Transverse colon (tissue), 3 donors: ENCODE data around the gene SMG6.

ENCODE experiments used
- EP300 ChIP-seq: sonication (generic); formaldehyde crosslinking; IDR thresholded peaks from one replicate; pipeline ENCODE4 v1.6.1; 2017; ENCODE audit warnings: antibody characterized with exemption, low read depth
- POLR2A ChIP-seq: fragments of 450-650 bp; IDR thresholded peaks from one replicate; pipeline ENCODE4 v1.6.1; 2016; ENCODE audit warnings: antibody characterized with exemption, mild to moderate bottlenecking, moderate library complexity
- TF ChIP-seq, protein P1 (sequence below), 5 experiments: fragments of 200-600 bp in 3 of 5; fragments of 450-650 bp in 2 of 5; sonication (generic) in 3 of 5; IDR thresholded peaks; 1 replicate in 2 of 5; 2 replicates in 3 of 5; pipeline ENCODE4 v1.5.1; 2016 to 2017; ENCODE audit warnings: antibody characterized with exemption in 5 of 5, inconsistent platforms in 3 of 5, mild to moderate bottlenecking in 2 of 5, moderate library complexity in 1 of 5

DNA sequence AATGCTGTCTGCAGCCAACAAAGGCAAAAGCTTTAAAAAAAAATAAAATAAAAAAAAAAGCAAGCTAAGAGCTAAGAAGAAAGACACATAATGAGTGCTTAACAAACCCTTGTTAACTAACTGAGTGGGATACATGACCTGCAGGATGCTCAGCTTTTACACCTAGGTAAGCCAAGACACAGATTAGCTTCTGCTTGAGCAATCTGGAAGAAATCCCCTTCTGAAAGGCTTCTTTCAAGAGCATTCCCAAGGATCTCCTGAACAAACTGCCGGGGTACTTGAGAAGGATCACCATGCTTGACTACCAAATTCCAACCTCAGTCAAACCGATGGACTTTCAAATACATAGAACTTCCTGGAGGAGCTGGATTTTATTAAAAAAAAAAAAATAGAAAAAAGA, 92.9 kb downstream of the SMG6 start:
- no peak for TF ChIP-seq POLR2A
- no peak for TF ChIP-seq EP300
- TF ChIP-seq, protein P1, sequence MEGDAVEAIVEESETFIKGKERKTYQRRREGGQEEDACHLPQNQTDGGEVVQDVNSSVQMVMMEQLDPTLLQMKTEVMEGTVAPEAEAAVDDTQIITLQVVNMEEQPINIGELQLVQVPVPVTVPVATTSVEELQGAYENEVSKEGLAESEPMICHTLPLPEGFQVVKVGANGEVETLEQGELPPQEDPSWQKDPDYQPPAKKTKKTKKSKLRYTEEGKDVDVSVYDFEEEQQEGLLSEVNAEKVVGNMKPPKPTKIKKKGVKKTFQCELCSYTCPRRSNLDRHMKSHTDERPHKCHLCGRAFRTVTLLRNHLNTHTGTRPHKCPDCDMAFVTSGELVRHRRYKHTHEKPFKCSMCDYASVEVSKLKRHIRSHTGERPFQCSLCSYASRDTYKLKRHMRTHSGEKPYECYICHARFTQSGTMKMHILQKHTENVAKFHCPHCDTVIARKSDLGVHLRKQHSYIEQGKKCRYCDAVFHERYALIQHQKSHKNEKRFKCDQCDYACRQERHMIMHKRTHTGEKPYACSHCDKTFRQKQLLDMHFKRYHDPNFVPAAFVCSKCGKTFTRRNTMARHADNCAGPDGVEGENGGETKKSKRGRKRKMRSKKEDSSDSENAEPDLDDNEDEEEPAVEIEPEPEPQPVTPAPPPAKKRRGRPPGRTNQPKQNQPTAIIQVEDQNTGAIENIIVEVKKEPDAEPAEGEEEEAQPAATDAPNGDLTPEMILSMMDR (IDR thresholded peaks at IDR 0.05) = no peak
